Activated CD4-positive, alpha-beta memory T cell treated with anti-CD3 and anti-CD28 coated beads for 36 hours (primary cell): ENCODE data around the gene GALNT5. TPM values are rescaled to one million over a fixed set of nuclear protein-coding genes. Genes with fewer than 3 reads are reported as not detected.

Experiments
- CTCF ChIA-PET: fragments of 350-600 bp; sonication (Branson Sonifier 250); formaldehyde crosslinking; loops from one replicate; lab custom pipeline; 2021; ENCODE audit warnings: antibody characterized with exemption, inconsistent platforms; lab: Charles Lee
- POLR2A ChIA-PET: fragments of 350-600 bp; sonication (Branson Sonifier 250); formaldehyde crosslinking; loops from one replicate; lab custom pipeline; 2021; ENCODE audit warnings: antibody characterized with exemption; lab: Charles Lee
- DNase-seq: peaks from one replicate; pipeline ENCODE4 v3.0.0-alpha.2; 2020
- H3K27ac Mint-ChIP-seq: one replicate; pipeline ENCODE4 v1.8.0; 2021; ENCODE audit warnings: mixed read lengths
- H3K27me3 Mint-ChIP-seq: one replicate; pipeline ENCODE4 v1.8.0; 2021; ENCODE audit warnings: mixed read lengths
- H3K36me3 Mint-ChIP-seq: one replicate; pipeline ENCODE4 v1.8.0; 2021; ENCODE audit warnings: mixed read lengths
- H3K4me1 Mint-ChIP-seq: one replicate; pipeline ENCODE4 v1.8.0; 2021; ENCODE audit warnings: low read depth, mixed read lengths
- H3K4me3 Mint-ChIP-seq: one replicate; pipeline ENCODE4 v1.8.0; 2021; ENCODE audit warnings: mild to moderate bottlenecking, mixed read lengths
- H3K9me3 Mint-ChIP-seq: one replicate; pipeline ENCODE4 v1.8.0; 2021; ENCODE audit warnings: mixed read lengths
- intact Hi-C: fragments of 100-400 bp; cut with micrococcal nuclease; formaldehyde crosslinking; loops from one replicate; pipeline ENCODE4 v1.15.1; 2023
- total RNA-seq, 2 experiments: library from RNA; stranded (reverse); gene quantifications; one replicate each; pipeline ENCODE4 v1.2.3, GENCODE V29; 2021

The GALNT5 gene
- total RNA-seq, 2 experiments from 2014 or later = not detected

DNA sequence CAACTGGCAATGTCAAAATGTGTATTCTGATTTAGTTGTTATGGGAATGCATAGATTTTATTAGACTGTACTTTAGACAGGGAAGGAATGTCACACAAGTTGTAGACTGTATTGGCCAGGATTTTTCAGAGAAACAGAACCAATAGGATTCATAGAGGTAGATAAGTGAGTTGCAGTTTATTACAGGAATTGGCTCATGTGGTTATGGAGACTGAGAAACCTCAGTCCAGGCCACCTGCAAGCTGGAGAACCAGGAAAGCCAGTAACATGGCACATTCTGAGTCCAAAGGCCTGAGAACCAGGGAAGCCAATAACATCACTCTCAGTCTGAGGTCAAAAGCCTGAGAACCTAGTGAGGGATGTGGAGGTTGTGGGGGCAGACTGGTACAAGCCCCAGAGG is 1.8 kb upstream of the GALNT5 start:
- Mint-ChIP-seq H3K36me3 (no peaks in the 10 kb centered on the region), H3K9me3 (no peaks in the 10 kb centered on the region), H3K27ac (no peak overlapping the region), H3K4me3 (no peak overlapping the region), H3K4me1 (peaks cover 19% of the 10 kb centered on the region), H3K27me3 (peaks cover 12% of the 10 kb centered on the region)
- ChIA-PET POLR2A (no interaction called here), CTCF (no interaction called here)
- intact Hi-C loops = loop anchor here (1.0 to 5.0 kb wide), 3 partner anchors 9 to 222 kb away; no protein-coding TSS in a partner anchor
- DNase-seq = no peak

DNA sequence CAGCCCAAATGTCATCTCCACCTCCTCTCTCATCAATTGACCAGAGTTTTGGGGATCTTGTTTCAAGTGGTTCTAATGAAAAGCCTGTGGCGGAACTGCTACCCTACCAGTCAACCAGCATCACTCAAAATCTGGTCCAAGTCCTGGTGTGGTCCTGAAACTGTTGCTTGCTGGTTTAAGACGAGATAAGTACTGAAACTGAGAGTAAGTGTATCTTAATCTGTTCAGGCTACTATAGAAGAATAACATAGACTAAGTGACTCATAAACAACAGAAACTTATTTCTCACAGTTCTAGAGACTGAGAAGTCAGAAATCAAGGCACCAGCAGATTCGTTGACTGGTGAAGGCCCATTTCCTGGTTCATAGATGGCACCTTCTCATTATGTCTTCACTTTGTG is 879 bp upstream of the GALNT5 start:
- DNase-seq = peak; percentile 64
- POLR2A ChIA-PET = no interaction called here
- no peak overlapping the region for H3K4me3 Mint-ChIP-seq

DNA sequence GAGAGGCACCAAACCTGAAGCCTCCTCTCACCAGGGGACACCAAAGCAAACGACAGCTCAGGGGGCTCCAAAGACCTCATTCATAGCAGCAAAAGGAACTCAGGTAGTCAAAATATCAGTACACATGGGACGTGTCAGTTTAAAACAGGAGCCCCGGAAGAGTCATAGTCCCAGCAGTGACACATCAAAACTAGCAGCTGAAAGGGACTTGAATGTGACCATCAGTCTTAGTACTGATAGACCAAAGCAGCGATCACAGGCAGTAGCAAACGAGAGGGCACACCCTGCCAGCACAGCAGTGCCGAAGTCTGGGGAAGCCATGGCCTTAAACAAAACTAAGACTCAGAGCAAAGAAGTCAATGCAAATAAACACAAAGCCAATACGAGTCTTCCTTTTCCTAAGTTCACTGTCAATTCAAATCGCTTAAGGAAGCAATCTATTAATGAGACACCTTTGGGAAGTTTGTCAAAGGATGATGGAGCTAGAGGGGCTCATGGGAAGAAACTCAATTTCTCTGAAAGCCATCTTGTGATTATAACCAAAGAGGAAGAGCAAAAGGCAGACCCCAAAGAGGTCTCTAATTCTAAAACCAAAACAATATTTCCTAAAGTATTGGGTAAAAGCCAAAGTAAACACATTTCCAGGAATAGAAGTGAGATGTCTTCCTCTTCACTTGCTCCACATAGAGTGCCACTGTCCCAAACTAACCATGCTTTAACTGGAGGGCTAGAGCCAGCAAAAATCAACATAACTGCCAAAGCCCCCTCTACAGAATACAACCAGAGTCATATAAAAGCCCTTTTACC is 1.2 kb downstream of the GALNT5 start:
- peaks cover 8% of the 10 kb centered on the region for H3K27me3 Mint-ChIP-seq
- H3K27ac Mint-ChIP-seq = no peak overlapping the region
- intact Hi-C loops = loop anchor here (5.0 kb wide), 1 partner anchor 219 kb away; no protein-coding TSS in a partner anchor
- CTCF ChIA-PET = interaction anchor here (0.6 to 1.1 kb wide), 2 partner anchors 16 to 46 kb away, joined by 3 to 4 read pairs; no protein-coding TSS in a partner anchor
- no peak for DNase-seq
- H3K4me3 Mint-ChIP-seq = no peak overlapping the region
- peaks cover 26% of the 10 kb centered on the region for H3K4me1 Mint-ChIP-seq
- POLR2A ChIA-PET = no interaction called here
- no peaks in the 10 kb centered on the region for H3K36me3 Mint-ChIP-seq
- H3K9me3 Mint-ChIP-seq = no peaks in the 10 kb centered on the region

More for the DNA sequence above, 879 bp upstream of the GALNT5 start:
- CTCF ChIA-PET = interaction anchor here (2.0 kb wide), 1 partner anchor 46 kb away, joined by 6 read pairs; no protein-coding TSS in a partner anchor
- no peak overlapping the region for H3K27ac Mint-ChIP-seq
- peaks cover 26% of the 10 kb centered on the region for H3K4me1 Mint-ChIP-seq
- H3K36me3 Mint-ChIP-seq = no peaks in the 10 kb centered on the region
- H3K27me3 Mint-ChIP-seq = peaks cover 10% of the 10 kb centered on the region
- H3K9me3 Mint-ChIP-seq = no peaks in the 10 kb centered on the region
- intact Hi-C loops = loop anchor here (1.0 to 5.0 kb wide), 3 partner anchors 10 to 221 kb away; no protein-coding TSS in a partner anchor

DNA sequence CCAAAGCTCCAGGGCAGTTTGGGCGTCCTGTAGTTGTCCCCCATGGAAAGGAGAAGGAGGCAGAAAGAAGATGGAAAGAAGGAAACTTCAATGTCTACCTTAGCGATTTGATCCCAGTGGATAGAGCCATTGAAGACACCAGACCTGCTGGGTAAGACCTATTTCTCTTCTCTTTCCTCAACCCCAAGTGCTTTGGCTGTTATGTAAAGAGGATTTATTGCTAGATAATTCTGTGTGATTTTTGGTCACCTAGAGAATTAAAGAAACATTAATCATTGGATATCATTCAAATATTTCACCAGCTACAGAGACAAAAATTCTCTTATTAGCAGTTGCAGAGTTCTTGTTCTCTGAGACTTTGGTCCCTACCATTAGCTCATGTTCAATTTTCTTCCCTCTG is 1.9 kb downstream of the GALNT5 start:
- ChIA-PET POLR2A (no interaction called here), CTCF (interaction anchor here (1.1 kb wide), 1 partner anchor 45 kb away, joined by 4 read pairs; no protein-coding TSS in a partner anchor)
- no peak for DNase-seq
- Mint-ChIP-seq H3K4me3 (no peak overlapping the region), H3K4me1 (peaks cover 26% of the 10 kb centered on the region), H3K9me3 (no peaks in the 10 kb centered on the region), H3K36me3 (no peaks in the 10 kb centered on the region), H3K27ac (no peak overlapping the region), H3K27me3 (peaks cover 5% of the 10 kb centered on the region)
- intact Hi-C loops = loop anchor here (5.0 kb wide), 1 partner anchor 218 kb away; no protein-coding TSS in a partner anchor

DNA sequence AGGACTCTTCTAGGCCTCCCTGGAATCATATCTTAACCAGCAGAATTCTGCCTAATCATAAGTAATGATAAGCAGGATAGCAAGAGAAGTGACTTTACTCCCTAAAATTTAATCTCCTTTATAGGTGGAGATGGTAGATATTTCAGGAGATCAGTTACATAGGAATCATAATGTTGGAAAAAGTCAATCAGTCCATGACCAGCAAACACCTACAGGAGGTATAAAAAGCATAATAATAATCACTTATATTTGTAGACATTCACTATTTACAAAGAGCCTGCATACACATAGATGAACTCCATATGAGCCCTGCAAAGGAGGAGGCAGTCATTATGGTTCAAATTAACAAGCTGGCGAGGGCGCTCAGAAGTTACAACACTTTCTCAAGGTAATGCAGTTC is 2.5 kb downstream of the GALNT5 start:
- ChIA-PET POLR2A (no interaction called here), CTCF (interaction anchor here (1.2 to 2.8 kb wide), 2 partner anchors 42 to 232 kb away, joined by 5 to 12 read pairs; no protein-coding TSS in a partner anchor)
- intact Hi-C loops = loop anchor here (2.0 to 5.0 kb wide), 4 partner anchors 53 to 927 kb away; partner anchors contain the start of gene NR4A2
- Mint-ChIP-seq H3K36me3 (no peaks in the 10 kb centered on the region), H3K27me3 (peaks cover 5% of the 10 kb centered on the region), H3K4me1 (peaks cover 26% of the 10 kb centered on the region), H3K27ac (no peak overlapping the region), H3K9me3 (no peaks in the 10 kb centered on the region), H3K4me3 (no peak overlapping the region)
- DNase-seq = no peak

DNA sequence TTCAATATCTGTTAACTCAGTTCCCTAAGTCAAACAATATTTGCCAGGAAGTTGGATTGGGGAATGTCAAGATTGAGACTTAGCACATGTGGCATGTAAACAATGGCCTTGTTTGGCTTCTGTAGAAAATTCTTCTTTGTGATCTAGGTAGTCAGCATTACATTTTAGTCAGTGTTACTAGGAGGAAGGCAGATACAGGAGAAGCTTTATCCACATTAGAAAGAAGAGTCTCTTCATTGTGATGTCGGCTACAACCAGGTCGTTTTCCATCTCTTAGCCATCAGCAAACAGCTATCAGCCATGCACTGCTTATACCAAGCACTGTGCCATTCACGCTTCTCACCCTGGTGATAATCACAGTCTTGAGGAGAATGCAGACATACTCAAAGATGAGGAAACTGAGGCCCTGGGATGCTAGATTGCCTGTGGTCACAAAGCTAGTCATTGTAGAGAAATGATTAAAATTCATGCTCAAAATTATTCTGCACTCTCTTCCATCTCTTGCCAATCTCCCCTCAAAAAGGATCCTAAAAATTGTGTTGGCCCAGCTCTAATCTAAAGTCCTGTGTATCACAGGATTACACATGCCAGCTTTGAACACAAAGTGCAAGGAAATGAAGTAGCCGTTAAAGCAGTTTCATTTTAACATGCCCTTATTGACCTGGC is 3.2 kb downstream of the GALNT5 start:
- Mint-ChIP-seq H3K27me3 (peaks cover 5% of the 10 kb centered on the region), H3K27ac (peak overlapping the region; percentile 18), H3K4me3 (no peak overlapping the region), H3K4me1 (peaks cover 25% of the 10 kb centered on the region), H3K9me3 (no peaks in the 10 kb centered on the region), H3K36me3 (no peaks in the 10 kb centered on the region)
- POLR2A ChIA-PET = interaction anchor here (0.7 to 1.4 kb wide), 2 partner anchors 11 to 144 kb away, joined by 3 to 5 read pairs; no protein-coding TSS in a partner anchor
- CTCF ChIA-PET = interaction anchor here (1.2 to 2.8 kb wide), 3 partner anchors 42 to 231 kb away, joined by 4 to 12 read pairs (median 5); no protein-coding TSS in a partner anchor
- no peak for DNase-seq
- intact Hi-C loops = loop anchor here (1.0 to 2.0 kb wide), 6 partner anchors 11 to 928 kb away; partner anchors contain the start of gene NR4A2

DNA sequence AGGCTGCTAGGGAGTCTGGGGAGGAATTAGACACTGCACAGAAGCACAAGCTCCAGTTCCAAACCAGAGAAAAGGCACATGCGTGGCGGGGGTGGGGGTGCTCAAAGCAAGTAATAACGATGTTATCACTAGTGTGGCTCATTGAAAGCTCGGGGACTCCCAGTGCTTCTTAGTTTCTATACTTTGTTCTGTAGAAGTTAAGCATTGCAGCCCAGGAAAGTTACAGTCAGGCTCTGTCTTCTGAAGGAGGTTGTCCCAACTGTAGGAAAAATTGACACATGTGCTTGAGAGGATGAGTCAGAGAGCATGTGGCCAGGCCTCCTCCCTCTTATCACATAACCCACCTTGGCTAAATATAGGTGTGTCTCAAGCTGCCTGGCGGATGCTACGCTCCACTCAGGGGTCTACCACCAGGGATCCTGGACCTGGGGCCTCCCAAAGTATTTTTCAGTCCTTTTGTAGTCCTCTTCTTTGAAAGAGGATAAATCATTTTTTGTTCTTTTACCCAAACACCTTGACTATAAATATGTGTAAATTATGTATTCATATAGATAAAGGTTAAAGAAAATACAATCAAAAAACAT is 3.8 kb downstream of the GALNT5 start:
- DNase-seq = peak; percentile 81
- peaks cover 5% of the 10 kb centered on the region for H3K27me3 Mint-ChIP-seq
- H3K4me3 Mint-ChIP-seq = no peak overlapping the region
- peak overlapping the region; percentile 18 for H3K27ac Mint-ChIP-seq
- POLR2A ChIA-PET = interaction anchor here (0.7 to 1.4 kb wide), 3 partner anchors 10 to 143 kb away, joined by 3 to 5 read pairs (median 3); no protein-coding TSS in a partner anchor
- peaks cover 19% of the 10 kb centered on the region for H3K4me1 Mint-ChIP-seq
- CTCF ChIA-PET = interaction anchor here (0.7 to 2.8 kb wide), 4 partner anchors 12 to 231 kb away, joined by 3 to 12 read pairs (median 4); no protein-coding TSS in a partner anchor
- H3K36me3 Mint-ChIP-seq = no peaks in the 10 kb centered on the region
- intact Hi-C loops = loop anchor here (1.0 to 2.0 kb wide), 6 partner anchors 10 to 928 kb away; partner anchors contain the start of gene NR4A2
- H3K9me3 Mint-ChIP-seq = no peaks in the 10 kb centered on the region

DNA sequence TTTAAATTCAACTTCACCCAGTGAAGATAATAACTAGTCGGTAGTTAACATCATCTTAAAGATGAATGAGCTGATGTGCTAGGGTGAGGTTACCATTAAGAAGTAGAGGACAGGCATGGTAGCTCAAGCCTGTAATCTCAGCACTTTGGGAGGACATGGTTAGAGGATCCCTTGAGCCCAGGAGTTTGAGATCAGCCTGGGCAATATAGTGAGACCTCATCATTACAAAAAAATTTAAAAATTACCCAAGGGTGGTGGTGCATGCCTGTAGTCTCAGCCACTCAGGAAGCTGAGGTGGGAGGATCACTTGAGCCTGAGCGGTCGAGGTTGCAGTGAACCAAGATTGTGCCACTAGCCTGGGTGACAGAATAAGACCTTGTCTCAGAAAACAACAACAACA is 4.7 kb downstream of the GALNT5 start:
- no peak overlapping the region for H3K27ac Mint-ChIP-seq

DNA sequence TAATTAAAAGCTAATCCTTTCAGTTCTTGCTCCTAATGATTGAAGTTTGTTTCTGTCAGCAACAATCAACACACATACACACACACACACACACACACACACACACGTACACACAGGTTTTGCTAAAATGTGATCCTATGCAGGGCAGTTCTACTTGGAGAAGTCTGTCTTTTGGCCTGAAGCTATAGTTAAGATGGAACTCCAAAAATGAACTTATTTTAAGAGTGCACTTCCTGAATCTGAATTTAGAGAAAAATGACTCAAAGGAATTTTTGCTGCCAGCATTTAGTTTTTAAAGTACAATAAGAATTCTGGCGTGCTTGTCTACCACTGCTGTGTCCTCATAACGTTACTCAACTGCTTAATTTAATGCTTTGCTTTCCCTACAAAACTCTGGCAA is 6.6 kb downstream of the GALNT5 start:
- no peak overlapping the region for H3K27ac Mint-ChIP-seq
- H3K4me3 Mint-ChIP-seq = no peak overlapping the region
- peaks cover 20% of the 10 kb centered on the region for H3K4me1 Mint-ChIP-seq
- H3K36me3 Mint-ChIP-seq = no peaks in the 10 kb centered on the region
- DNase-seq = no peak
- peaks cover 2% of the 10 kb centered on the region for H3K27me3 Mint-ChIP-seq
- POLR2A ChIA-PET = no interaction called here
- CTCF ChIA-PET = interaction anchor here (1.7 kb wide), 1 partner anchor 38 kb away, joined by 6 read pairs; no protein-coding TSS in a partner anchor
- no peaks in the 10 kb centered on the region for H3K9me3 Mint-ChIP-seq
- intact Hi-C loops = no loop called here

More for the DNA sequence above, 4.7 kb downstream of the GALNT5 start:
- Mint-ChIP-seq H3K4me3 (no peak overlapping the region), H3K27me3 (peaks cover 5% of the 10 kb centered on the region), H3K9me3 (no peaks in the 10 kb centered on the region), H3K36me3 (no peaks in the 10 kb centered on the region), H3K4me1 (peaks cover 14% of the 10 kb centered on the region)
- intact Hi-C loops = no loop called here
- POLR2A ChIA-PET = no interaction called here
- no peak for DNase-seq
- CTCF ChIA-PET = interaction anchor here (0.7 to 2.8 kb wide), 3 partner anchors 12 to 65 kb away, joined by 3 to 12 read pairs (median 4); no protein-coding TSS in a partner anchor

DNA sequence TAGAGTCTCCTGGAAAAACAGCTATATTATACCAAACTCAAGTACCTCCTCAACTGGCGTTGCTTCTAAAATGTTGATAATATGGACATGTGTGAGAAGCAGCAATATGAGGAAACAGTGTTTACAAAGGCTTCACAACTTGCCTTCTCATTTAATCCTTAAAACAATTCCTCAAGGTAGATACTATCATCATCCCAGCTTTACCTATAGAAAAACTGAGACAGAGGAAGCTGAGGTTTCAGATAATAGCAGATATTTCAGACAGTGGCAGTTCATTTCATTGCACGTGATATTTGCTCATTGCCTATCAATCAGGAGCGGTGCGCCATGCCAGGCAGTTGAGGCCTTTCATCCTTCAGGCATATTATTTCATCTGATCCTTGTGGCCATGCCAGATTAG is 8.3 kb downstream of the GALNT5 start:
- ChIA-PET CTCF (no interaction called here), POLR2A (no interaction called here)
- Mint-ChIP-seq H3K27ac (no peak overlapping the region), H3K27me3 (peaks cover 2% of the 10 kb centered on the region), H3K36me3 (no peaks in the 10 kb centered on the region), H3K4me3 (no peak overlapping the region), H3K4me1 (peaks cover 12% of the 10 kb centered on the region), H3K9me3 (no peaks in the 10 kb centered on the region)
- no peak for DNase-seq
- intact Hi-C loops = no loop called here

DNA sequence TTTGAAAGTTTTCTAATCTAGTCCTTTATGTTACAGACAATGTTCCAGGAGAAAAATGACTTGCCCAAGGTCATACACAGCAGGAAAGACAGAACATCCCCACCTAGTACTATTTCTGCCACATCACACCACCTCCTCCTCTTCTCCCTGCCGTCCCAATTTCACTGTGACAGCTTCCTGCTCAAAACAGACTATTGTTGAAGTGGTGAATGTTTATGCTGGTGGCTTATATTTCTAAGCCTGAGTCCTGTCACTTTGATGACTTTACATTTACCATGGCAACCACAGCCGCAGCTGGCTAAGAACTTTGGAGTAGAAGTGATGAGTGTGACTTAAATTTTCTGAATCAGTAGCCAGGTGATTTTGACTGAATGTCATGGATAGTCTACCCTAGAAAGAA is 10.0 kb downstream of the GALNT5 start:
- Mint-ChIP-seq H3K4me3 (no peak overlapping the region), H3K27me3 (peaks cover 2% of the 10 kb centered on the region), H3K4me1 (peaks cover 21% of the 10 kb centered on the region), H3K9me3 (no peaks in the 10 kb centered on the region), H3K36me3 (no peaks in the 10 kb centered on the region), H3K27ac (no peak overlapping the region)
- CTCF ChIA-PET = no interaction called here
- intact Hi-C loops = no loop called here
- POLR2A ChIA-PET = no interaction called here
- peak; percentile 52 for DNase-seq
